Gastrocnemius medialis (tissue), 4 donors: ENCODE data around the gene GGPS1. TPM values are rescaled to one million over a fixed set of nuclear protein-coding genes. Genes with fewer than 3 reads are reported as not detected.

Source experiments
- ATAC-seq, 2 donors: fragments of 150-250 bp; one replicate each; pipeline ENCODE4 v1.9.1; 2016
- DNase-seq, 2 donors: peaks; one replicate each; pipeline ENCODE4 v3.0.0-alpha.2; 2019
- H3K27ac ChIP-seq, 4 donors: fragments of 200-600 bp; sonication (generic); 1 replicate in 1 of 4; 2 replicates in 3 of 4; pipeline ENCODE4 v1.5.1; 2016 to 2018; ENCODE audit warnings: mild to moderate bottlenecking in 2 of 4, moderate library complexity in 1 of 4
- H3K27me3 ChIP-seq, 3 donors: fragments of 200-600 bp; sonication (generic) in 2 of 3; 1 replicate in 1 of 3; 2 replicates in 2 of 3; pipeline versions ENCODE4 v1.5.1 to v1.6.0; 2016 to 2019; ENCODE audit warnings: mild to moderate bottlenecking in 1 of 3, moderate library complexity in 1 of 3
- H3K36me3 ChIP-seq, 2 donors: fragments of 200-600 bp; sonication (generic) in 1 of 2; one replicate each; pipeline ENCODE4 v1.5.1; 2017 to 2018
- H3K4me1 ChIP-seq, 2 donors: fragments of 200-600 bp; sonication (generic) in 1 of 2; one replicate each; pipeline ENCODE4 v1.5.1; 2016 to 2017; ENCODE audit warnings: mild to moderate bottlenecking in 2 of 2
- H3K4me3 ChIP-seq, 4 donors: fragments of 200-600 bp; sonication (generic) in 3 of 4; 1 replicate in 1 of 4; 2 replicates in 3 of 4; pipeline ENCODE4 v1.5.1; 2016 to 2019; ENCODE audit warnings: mild to moderate bottlenecking in 2 of 4
- H3K9me3 ChIP-seq, 3 donors: fragments of 200-600 bp; sonication (generic) in 2 of 3; 1 replicate in 1 of 3; 2 replicates in 2 of 3; pipeline ENCODE4 v1.5.1; 2016 to 2019
- POLR2A ChIP-seq, 2 donors: fragments of 450-650 bp; IDR thresholded peaks; one replicate each; pipeline ENCODE4 v1.6.1; 2017; ENCODE audit warnings: antibody characterized with exemption in 2 of 2, mild to moderate bottlenecking in 2 of 2, moderate library complexity in 2 of 2
- in situ Hi-C, 4 donors: fragments of 200-750 bp; cut with MboI; loops; one replicate each; pipeline versions ENCODE4 v1.15.0 to v1.8.0; 2017; ENCODE audit warnings: low sequenced_read_pairs in 4 of 4
- intact Hi-C: fragments of 100-400 bp; cut with DNase I; formaldehyde crosslinking; loops from one replicate; pipeline ENCODE4 v1.15.1; 2023; ENCODE audit warnings: low total_unique reads
- total RNA-seq, 4 donors: library from RNA; depleted of rRNA; stranded (reverse); fragments of >200 nt; gene quantifications; one replicate each; pipeline versions ENCODE4 v1.1.0 to v1.2.3, GENCODE V29; 2016
- TF ChIP-seq, protein P1 (sequence below), 5 experiments: fragments of 450-650 bp in 3 of 5; fragments of 200-600 bp in 2 of 5; sonication (generic) in 2 of 5; IDR thresholded peaks in 4 of 5; conservative IDR thresholded peaks in 1 of 5; 1 replicate in 4 of 5; 2 replicates in 1 of 5; pipeline ENCODE4 v1.5.1; 2016 to 2019; ENCODE audit warnings: antibody characterized with exemption in 5 of 5, mild to moderate bottlenecking in 3 of 5, moderate library complexity in 3 of 5

Gene GGPS1
- total RNA-seq, 4 donors from 2014 or later = 14.5 to 21.9 (median 17.7) TPM

DNA sequence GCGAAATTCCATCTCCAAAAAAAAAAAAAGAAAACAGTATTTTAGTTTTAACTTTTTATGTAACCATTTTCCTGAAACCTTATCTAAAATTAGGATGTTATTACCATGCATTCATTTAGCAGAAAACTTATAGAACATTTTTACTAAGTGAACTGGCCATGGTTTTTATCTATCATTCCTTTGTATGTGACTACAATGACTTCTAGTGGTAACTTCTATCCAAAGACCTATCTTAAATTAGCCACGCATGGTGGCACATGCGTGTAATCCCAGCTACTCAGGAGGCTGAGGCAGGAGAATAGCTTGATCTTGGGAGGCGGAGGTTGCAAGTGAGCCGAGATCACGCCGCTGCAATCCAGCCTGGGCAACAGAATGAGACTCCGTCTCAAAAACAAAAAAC lies 11.4 kb downstream of the GGPS1 start:
- intact Hi-C loops (no loop called here), in situ Hi-C loops (no loop called here)
- no peak for DNase-seq
- H3K36me3 ChIP-seq = peaks cover 3 to 55% of the 10 kb centered on the region in 2 donors
- no peak for ATAC-seq
- H3K27ac ChIP-seq = no peak overlapping the region
- TF ChIP-seq POLR2A (IDR thresholded peaks at IDR 0.05) = no peak
- TF ChIP-seq, protein P1, sequence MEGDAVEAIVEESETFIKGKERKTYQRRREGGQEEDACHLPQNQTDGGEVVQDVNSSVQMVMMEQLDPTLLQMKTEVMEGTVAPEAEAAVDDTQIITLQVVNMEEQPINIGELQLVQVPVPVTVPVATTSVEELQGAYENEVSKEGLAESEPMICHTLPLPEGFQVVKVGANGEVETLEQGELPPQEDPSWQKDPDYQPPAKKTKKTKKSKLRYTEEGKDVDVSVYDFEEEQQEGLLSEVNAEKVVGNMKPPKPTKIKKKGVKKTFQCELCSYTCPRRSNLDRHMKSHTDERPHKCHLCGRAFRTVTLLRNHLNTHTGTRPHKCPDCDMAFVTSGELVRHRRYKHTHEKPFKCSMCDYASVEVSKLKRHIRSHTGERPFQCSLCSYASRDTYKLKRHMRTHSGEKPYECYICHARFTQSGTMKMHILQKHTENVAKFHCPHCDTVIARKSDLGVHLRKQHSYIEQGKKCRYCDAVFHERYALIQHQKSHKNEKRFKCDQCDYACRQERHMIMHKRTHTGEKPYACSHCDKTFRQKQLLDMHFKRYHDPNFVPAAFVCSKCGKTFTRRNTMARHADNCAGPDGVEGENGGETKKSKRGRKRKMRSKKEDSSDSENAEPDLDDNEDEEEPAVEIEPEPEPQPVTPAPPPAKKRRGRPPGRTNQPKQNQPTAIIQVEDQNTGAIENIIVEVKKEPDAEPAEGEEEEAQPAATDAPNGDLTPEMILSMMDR (IDR thresholded peaks at IDR 0.05 in 4 of 5, conservative IDR thresholded peaks at IDR 0.05 in 1 of 5) = no peak
- no peak overlapping the region for H3K4me3 ChIP-seq
- H3K9me3 ChIP-seq = no peaks in the 10 kb centered on the region
- no peaks in the 10 kb centered on the region for H3K4me1 ChIP-seq
- H3K27me3 ChIP-seq = no peaks in the 10 kb centered on the region

DNA sequence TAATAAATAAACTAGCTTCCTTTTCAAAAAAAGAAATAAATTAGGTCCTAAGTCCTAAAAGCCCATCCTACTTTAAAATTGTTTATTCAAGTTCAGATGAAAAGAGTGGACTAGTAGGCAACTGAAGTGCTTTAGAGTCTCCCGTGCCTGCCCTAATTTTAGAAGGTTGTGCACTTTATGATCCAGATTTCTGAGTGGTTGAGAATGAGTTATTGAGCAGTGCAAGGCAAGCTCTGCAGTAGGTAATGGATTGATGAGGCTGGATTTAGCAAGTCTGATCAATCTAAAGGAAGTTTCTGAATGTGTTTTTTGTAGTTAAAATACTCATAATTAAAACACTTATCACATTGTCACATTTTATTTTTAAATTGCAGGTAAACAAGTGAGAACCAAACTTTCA lies 13.0 kb downstream of the GGPS1 start:
- no peaks in the 10 kb centered on the region for H3K4me1 ChIP-seq
- in situ Hi-C loops (no loop called here), intact Hi-C loops (no loop called here)
- ATAC-seq = no peak
- TF ChIP-seq, protein P1 (IDR thresholded peaks at IDR 0.05 in 4 of 5, conservative IDR thresholded peaks at IDR 0.05 in 1 of 5) = no peak
- no peak for TF ChIP-seq POLR2A (IDR thresholded peaks at IDR 0.05)
- H3K4me3 ChIP-seq = no peak overlapping the region
- no peaks in the 10 kb centered on the region for H3K27me3 ChIP-seq
- H3K36me3 ChIP-seq = peaks cover 3 to 44% of the 10 kb centered on the region in 2 donors
- H3K9me3 ChIP-seq = no peaks in the 10 kb centered on the region
- no peak overlapping the region for H3K27ac ChIP-seq
- no peak for DNase-seq

DNA sequence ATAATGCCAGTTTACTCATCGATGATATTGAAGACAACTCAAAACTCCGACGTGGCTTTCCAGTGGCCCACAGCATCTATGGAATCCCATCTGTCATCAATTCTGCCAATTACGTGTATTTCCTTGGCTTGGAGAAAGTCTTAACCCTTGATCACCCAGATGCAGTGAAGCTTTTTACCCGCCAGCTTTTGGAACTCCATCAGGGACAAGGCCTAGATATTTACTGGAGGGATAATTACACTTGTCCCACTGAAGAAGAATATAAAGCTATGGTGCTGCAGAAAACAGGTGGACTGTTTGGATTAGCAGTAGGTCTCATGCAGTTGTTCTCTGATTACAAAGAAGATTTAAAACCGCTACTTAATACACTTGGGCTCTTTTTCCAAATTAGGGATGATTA lies 13.7 kb downstream of the GGPS1 start:
- no peak overlapping the region for H3K4me3 ChIP-seq
- no peak overlapping the region for H3K27ac ChIP-seq
- ATAC-seq (no peak), DNase-seq (no peak)
- no peaks in the 10 kb centered on the region for H3K9me3 ChIP-seq
- intact Hi-C loops (no loop called here), in situ Hi-C loops (no loop called here)
- peaks cover 1 to 41% of the 10 kb centered on the region in 2 donors for H3K36me3 ChIP-seq
- no peak for TF ChIP-seq POLR2A (IDR thresholded peaks at IDR 0.05)
- TF ChIP-seq, protein P1 (IDR thresholded peaks at IDR 0.05 in 4 of 5, conservative IDR thresholded peaks at IDR 0.05 in 1 of 5) = no peak
- H3K4me1 ChIP-seq = no peaks in the 10 kb centered on the region
- no peaks in the 10 kb centered on the region for H3K27me3 ChIP-seq

DNA sequence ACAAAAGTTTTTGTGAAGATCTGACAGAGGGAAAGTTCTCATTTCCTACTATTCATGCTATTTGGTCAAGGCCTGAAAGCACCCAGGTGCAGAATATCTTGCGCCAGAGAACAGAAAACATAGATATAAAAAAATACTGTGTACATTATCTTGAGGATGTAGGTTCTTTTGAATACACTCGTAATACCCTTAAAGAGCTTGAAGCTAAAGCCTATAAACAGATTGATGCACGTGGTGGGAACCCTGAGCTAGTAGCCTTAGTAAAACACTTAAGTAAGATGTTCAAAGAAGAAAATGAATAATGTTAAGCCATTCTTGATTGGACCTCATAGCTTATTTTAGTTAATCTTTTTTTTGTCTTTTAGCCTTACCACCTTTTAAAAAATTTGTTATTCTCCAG lies 14.1 kb downstream of the GGPS1 start:
- H3K27ac ChIP-seq = no peak overlapping the region
- in situ Hi-C loops = no loop called here

More for the DNA sequence above, 14.1 kb downstream of the GGPS1 start:
- intact Hi-C loops = no loop called here
- Histone ChIP-seq H3K4me1 (no peaks in the 10 kb centered on the region), H3K27me3 (no peaks in the 10 kb centered on the region), H3K36me3 (peaks cover 0 to 37% of the 10 kb centered on the region in 2 donors), H3K9me3 (no peaks in the 10 kb centered on the region), H3K4me3 (no peak overlapping the region)
- ATAC-seq (no peak), DNase-seq (no peak)
- TF ChIP-seq, protein P1 (IDR thresholded peaks at IDR 0.05 in 4 of 5, conservative IDR thresholded peaks at IDR 0.05 in 1 of 5) = no peak
- TF ChIP-seq POLR2A (IDR thresholded peaks at IDR 0.05) = no peak
